ENCODE data around the gene UBA3. TPM values are rescaled to one million over a fixed set of nuclear protein-coding genes. Genes with fewer than 3 reads are reported as not detected.

The UBA3 gene
- total RNA-seq, 4 donors from 2014 or later: 30.6 to 86.0 (median 47.2) TPM

GRCh38 chr3:69020857-69021256 lies 59.3 kb downstream of the UBA3 start:
- Histone ChIP-seq H3K36me3 (peaks cover 0 to 46% (median 9%) of the 10 kb centered on the region in 4 donors), H3K9me3 (no peaks in the 10 kb centered on the region), H3K4me1 (no peaks in the 10 kb centered on the region), H3K4me3 (no peak overlapping the region), H3K27ac (no peak overlapping the region), H3K27me3 (no peaks in the 10 kb centered on the region)
- TF ChIP-seq POLR2A (IDR thresholded peaks at IDR 0.05) (no peak), POLR2AphosphoS5 (IDR thresholded peaks at IDR 0.05) (no peak), EP300 (IDR thresholded peaks at IDR 0.05; ENCODE audit: low read depth) (no peak), CTCF (IDR thresholded peaks at IDR 0.05) (no peak)
- DNase-seq: no peak
- WGBS, 2 donors (ENCODE audit: low coverage in 1 of 2): 68 to 71% methylated on average over 4 of the region's 4 CpGs
- in situ Hi-C loops (cut with MboI; ENCODE audit: low pct_ligation_motif_present in 1 of 4, low pct_unique_long_range_greater_than_20kb in 1 of 4, low sequenced_read_pairs in 3 of 4) (no loop called here), intact Hi-C loops (cut with DNase I; ENCODE audit: low total_unique reads) (no loop called here)

- H3K4me1 ChIP-seq: no peaks in the 10 kb centered on the region
- H3K27me3 ChIP-seq: no peaks in the 10 kb centered on the region
- H3K36me3 ChIP-seq: peaks cover 0 to 42% (median 6%) of the 10 kb centered on the region in 4 donors
- H3K9me3 ChIP-seq: no peaks in the 10 kb centered on the region
- in situ Hi-C loops (cut with MboI; ENCODE audit: low pct_ligation_motif_present in 1 of 4, low pct_unique_long_range_greater_than_20kb in 1 of 4, low sequenced_read_pairs in 3 of 4) (no loop called here), intact Hi-C loops (cut with DNase I; ENCODE audit: low total_unique reads) (no loop called here)
- 33 to 39% methylated on average over 2 of the region's 2 CpGs for WGBS, 2 donors (ENCODE audit: low coverage in 1 of 2)
- DNase-seq: no peak
- TF ChIP-seq EP300 (IDR thresholded peaks at IDR 0.05; ENCODE audit: low read depth) (no peak), CTCF (IDR thresholded peaks at IDR 0.05) (peak in 1 of 5 experiments; percentile 26)
- H3K4me3 ChIP-seq: no peak overlapping the region
- no peak overlapping the region for H3K27ac ChIP-seq
Measured at GRCh38 chr3:69020424-69020823, 59.7 kb downstream of the UBA3 start.

- in situ Hi-C loops (cut with MboI; ENCODE audit: low pct_ligation_motif_present in 1 of 4, low pct_unique_long_range_greater_than_20kb in 1 of 4, low sequenced_read_pairs in 3 of 4) (no loop called here), intact Hi-C loops (cut with DNase I; ENCODE audit: low total_unique reads) (no loop called here)
- Histone ChIP-seq H3K27me3 (no peaks in the 10 kb centered on the region), H3K4me3 (no peak overlapping the region), H3K4me1 (peaks cover 0 to 18% (median 9%) of the 10 kb centered on the region in 4 donors), H3K9me3 (no peaks in the 10 kb centered on the region), H3K36me3 (peaks cover 0 to 15% (median 4%) of the 10 kb centered on the region in 4 donors), H3K27ac (no peak overlapping the region)
- TF ChIP-seq CTCF (IDR thresholded peaks at IDR 0.05) (no peak), POLR2A (IDR thresholded peaks at IDR 0.05) (no peak), POLR2AphosphoS5 (IDR thresholded peaks at IDR 0.05) (no peak), EP300 (IDR thresholded peaks at IDR 0.05; ENCODE audit: low read depth) (no peak)
- 80 to 87% methylated on average over 2 of the region's 2 CpGs for WGBS, 2 donors (ENCODE audit: low coverage in 1 of 2)
- DNase-seq: no peak
Measured at GRCh38 chr3:69016901-69017300, 63.3 kb downstream of the UBA3 start.

GRCh38 chr3:69016102-69016501 lies 64.1 kb downstream of the UBA3 start:
- DNase-seq: no peak
- Histone ChIP-seq H3K36me3 (peaks cover 0 to 7% (median under 1%) of the 10 kb centered on the region in 4 donors), H3K4me3 (no peak overlapping the region), H3K9me3 (no peaks in the 10 kb centered on the region), H3K27me3 (no peaks in the 10 kb centered on the region), H3K27ac (no peak overlapping the region), H3K4me1 (peaks cover 0 to 18% (median 9%) of the 10 kb centered on the region in 4 donors)
- in situ Hi-C loops (cut with MboI; ENCODE audit: low pct_ligation_motif_present in 1 of 4, low pct_unique_long_range_greater_than_20kb in 1 of 4, low sequenced_read_pairs in 3 of 4): no loop called here
- TF ChIP-seq CTCF (IDR thresholded peaks at IDR 0.05): no peak
- no peak for TF ChIP-seq EP300 (IDR thresholded peaks at IDR 0.05; ENCODE audit: low read depth)
- no peak for TF ChIP-seq POLR2AphosphoS5 (IDR thresholded peaks at IDR 0.05)
- intact Hi-C loops (cut with DNase I; ENCODE audit: low total_unique reads): no loop called here
- 99 to 100% methylated on average over 1 to 4 of the region's 4 CpGs for WGBS, 2 donors (ENCODE audit: low coverage in 1 of 2)

Data from transverse colon (tissue), 4 donors.